HG03378 (cell line): ENCODE measurements around the gene TSPAN18.

Experiments
- ATAC-seq: cut with Tn5 transposase; IDR thresholded peaks from one replicate; pipeline ENCODE4 v1.9.1; 2021; ENCODE audit warnings: mild to moderate bottlenecking, moderate library complexity; ENCODE audit not compliant: unreplicated experiment

Gene TSPAN18

DNA sequence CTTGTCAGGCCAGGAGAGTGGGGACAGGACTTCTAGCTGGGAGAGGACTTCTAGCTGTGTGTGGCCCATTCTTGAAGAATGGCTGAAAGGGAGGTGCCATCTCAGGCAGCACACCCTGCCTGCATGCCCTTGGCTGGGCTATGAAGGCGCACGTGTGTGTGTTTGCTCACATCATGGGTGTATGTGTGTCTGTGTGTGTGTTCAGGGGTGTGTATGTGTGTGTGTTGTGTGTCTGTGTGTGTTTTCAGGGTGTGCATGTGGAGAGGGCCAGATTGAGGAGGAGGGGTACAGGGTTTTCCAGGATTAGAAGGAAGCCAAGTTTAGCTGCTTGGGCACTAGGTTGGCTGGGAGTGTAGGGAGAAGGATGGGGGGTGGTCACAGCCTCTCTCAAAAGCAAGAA, 207.3 kb downstream of the TSPAN18 start:
- no peak for ATAC-seq

DNA sequence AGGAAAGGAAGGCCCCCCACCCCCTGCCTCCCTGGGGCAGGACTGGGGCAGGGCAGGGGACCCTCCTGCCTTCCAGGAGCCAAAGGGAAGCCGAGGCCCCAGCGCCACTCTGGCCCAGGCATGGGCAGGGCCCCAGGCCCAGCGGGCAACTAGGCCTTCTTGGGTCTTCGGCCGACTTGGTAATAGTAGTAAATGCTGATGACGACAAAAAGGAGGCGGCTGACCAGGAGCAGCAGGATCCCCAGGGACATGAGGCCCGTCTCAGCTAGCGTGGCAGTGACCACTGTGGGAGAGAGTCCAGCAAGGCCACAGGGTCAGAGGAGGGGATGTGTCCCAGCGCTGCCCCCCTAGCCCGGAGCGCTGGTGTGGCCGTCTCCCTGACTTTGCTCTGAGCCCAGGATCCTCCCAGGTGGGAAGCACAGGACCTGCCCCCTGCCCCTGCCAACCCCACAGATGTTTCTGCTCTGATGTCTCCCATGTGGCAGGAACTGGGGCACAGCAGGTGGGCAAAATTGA, 208.0 kb downstream of the TSPAN18 start:
- ATAC-seq = no peak

GRCh38 chr11:44936525-44936924, 209.8 kb downstream of the TSPAN18 start:
- peak; percentile 74 for ATAC-seq

- no peak for ATAC-seq
These were observed 210.3 kb downstream of the TSPAN18 start for GRCh38 chr11:44936951-44937543.

- ATAC-seq = no peak
These were observed 211.4 kb downstream of the TSPAN18 start for GRCh38 chr11:44938066-44938691.

DNA sequence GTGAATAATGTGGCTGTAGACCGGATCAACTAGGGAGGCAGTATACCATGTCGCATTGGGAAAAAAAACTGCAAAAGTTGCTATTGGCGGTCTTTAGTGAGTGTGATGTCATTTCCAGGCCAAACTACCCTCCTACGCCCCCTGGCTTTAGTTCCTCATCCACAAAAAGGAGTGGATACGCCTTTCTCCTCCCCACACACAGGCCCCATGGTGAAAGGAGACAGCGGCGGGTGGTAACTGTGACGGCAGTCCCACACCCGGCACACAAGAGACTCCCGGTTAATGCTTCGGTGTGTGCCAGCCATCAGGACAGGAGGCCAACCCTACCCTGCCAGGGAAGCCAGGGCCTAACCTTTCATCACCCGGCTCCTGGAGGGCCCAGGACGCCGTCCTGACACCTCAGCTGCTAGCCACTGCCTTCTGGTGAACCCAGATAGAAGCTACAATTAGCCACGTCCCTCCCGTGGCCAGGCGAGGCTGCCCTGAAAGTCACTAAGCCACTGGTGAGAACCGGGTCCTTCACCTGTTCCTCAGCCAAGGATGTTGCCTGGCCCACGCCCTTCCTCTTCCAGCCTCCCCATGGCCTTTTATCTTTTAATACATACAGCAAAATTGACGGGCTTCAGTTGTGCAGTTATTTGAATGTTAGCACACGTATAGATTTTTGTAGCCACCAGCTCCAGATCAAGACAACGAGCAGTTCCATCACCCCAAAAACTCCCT, 213.1 kb downstream of the TSPAN18 start:
- ATAC-seq = no peak

DNA sequence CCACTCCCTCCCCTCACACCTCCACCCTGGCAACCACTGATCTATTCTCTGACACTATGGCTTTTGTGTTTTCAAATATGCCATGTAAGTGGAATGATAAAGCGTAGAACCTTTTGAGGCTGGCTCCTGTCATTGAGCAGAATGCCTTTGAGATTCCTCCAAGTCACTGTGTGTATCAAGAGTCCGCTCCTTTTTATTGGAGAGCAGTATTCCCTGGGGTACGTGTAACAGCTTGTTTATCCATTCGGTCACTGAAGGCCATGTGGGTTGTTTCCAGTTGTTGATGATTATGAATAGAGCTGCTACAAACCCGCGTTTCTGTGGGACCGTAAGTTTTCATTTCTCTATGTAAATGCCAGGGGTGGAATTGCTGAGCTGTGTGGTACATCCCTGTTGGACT, 213.6 kb downstream of the TSPAN18 start:
- no peak for ATAC-seq

GRCh38 chr11:44940835-44941234, 214.1 kb downstream of the TSPAN18 start:
- ATAC-seq = no peak

GRCh38 chr11:44941259-44942021, 214.7 kb downstream of the TSPAN18 start:
- no peak for ATAC-seq

DNA sequence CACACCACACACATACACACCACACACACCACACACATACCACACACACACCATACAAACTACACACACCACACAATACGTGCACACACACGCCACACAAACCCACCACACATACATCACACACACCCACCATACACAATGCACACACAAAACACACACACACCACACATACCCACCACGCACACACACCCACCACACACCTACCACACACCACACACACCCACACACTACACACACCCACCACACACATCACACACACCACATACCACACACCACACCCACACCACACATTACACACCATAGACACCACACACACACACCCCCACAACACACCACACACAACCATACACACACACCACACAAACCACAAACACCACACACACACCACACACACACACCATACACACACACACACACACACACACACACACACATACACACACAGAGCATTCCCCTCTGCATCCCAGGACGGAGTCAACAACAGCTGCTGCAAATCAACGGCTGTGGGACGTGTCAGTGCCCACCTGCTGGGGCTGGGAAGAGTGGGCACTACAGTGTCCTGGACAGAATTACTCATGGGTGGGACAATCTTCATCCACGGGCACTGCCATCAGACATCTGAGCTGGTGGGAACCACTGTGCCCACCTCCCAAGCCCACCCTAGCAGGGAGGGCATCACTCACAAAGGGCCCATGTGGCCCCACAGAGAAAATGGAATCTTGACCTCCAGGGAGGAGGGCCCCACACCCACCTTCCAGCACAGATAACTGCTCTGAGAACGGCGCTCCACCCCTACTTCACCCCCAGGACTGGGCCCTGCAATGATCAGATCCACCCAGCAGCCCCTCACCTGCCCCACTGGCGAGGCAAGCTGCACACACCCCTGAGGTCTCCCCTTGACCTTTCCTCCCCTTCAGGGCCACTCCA, 215.5 kb downstream of the TSPAN18 start:
- no peak for ATAC-seq

- ATAC-seq = no peak
These were observed 216.4 kb downstream of the TSPAN18 start for GRCh38 chr11:44943118-44943517.

DNA sequence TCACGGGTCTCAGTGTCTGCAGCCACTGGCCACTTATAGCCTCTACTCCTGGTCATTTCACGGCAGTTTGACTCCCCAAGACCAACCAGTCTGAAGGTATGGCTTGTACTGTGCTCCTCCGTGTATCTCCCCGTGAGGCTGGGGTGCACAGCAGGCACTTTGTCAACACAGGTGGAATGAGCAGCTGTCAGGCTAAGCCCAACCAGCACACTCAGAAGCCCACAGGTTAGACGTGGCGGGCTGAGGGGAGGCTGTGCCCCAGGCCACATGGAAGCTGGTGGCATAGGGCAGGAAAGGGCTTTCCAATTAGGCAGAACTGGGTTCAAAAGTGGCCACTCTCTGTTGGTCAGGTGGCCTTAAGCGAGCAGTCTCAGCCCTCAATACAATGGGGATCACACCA, 216.9 kb downstream of the TSPAN18 start:
- no peak for ATAC-seq

GRCh38 chr11:44944181-44944852, 217.6 kb downstream of the TSPAN18 start:
- no peak for ATAC-seq

GRCh38 chr11:44944853-44945235, 218.1 kb downstream of the TSPAN18 start:
- no peak for ATAC-seq

DNA sequence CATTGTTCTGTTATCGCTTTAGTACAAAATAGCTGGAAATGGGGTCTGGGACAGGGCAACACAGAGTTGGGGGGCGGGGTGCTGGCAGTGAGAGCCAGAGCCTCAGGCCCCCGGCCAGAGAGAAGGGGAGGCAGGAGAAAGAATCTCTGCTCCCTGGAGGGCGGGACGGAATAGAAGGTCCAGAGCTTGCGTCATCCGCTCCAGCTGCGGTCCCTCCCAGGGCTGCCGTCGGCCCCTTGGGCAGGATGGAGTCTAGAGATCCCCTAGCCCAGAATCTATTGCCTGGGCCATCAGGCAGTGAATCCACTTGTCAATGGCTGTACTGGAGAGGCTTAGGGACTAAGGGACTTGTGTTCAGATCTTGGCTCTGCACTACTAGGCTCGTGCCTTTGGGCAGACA, 218.9 kb downstream of the TSPAN18 start:
- no peak for ATAC-seq

DNA sequence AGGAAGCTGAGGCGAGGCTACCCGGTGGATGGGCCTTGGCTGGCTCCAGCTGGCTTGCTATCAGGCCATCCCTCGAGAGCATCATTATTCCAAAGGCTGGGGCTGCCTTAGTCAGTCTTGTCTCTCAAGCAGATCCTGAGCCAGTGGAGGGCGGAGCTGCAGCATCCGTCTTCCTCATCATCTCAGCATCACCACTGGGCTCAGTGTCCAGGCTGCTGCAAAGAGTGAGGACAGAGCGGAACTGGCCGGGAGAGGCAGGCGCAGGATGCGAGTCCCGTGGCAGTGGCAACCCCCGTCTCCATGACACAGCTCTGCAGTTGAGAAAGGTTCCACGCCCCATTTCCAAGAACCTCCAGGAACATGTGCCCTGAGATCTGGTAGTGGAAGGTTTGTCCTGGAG, 219.5 kb downstream of the TSPAN18 start:
- ATAC-seq = no peak

GRCh38 chr11:44947114-44947513, 220.4 kb downstream of the TSPAN18 start:
- no peak for ATAC-seq

DNA sequence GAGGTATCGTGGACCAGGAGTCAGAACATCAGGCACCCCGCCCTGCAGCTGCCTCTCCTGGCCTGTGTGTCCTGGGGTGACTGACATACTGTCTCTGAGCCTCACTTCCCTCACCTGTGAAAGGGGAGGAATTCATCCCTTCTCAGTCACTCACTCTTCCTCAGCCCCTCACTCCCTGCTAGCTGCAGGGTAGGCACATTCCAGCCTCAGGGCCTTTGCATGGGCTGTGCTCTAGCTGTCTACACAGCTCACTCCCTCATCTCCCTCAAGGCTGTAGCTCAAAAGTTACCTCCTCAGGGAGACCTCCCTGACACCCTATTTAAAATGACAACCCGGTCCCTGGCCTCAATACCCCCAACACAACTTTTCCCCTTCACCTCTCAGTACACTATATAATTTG, 221.4 kb downstream of the TSPAN18 start:
- ATAC-seq = no peak

DNA sequence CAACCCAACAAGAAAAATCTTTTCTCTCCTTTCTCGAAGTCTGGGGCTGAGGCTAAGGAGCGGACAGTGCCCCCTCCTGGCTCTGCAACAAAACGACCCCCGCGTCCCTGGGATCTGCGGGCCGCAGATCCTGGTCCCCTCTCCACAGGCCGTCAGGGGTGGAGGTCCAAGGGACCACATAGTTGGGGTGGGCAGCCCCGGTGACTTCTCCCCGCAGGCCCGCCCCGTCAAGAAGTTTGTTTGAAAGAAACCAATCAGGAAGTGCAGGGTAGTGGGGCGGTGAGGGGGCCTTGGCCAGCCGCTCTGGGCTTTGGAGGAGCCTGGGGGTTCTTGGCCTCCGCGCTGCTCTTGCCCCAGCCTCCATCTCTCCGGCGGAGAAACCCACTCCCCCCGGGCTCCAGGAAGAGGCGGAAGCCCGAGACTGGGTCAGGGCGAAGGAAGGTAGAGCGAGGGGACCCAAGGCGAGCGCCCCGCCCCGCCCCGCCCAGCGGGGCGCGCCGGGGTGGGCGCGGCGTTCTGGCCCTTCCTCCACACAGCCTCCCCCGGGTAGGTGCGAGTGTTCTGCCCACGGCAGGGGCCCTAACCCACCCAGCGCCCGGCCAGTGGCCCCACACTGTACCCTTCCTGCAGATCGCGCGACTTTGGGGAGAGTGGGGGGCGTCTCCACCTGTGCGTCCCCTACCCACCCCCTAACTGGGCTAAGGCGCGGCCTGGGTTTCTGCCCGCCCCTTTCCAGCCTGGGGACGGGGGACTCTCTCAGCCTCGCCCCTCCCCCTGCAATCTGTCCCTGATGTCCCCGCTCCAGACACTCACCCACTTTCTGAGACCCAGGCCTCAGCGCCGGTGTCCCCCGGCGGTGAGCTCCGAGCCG, 222.6 kb downstream of the TSPAN18 start:
- ATAC-seq = no peak
